ENCODE results near the gene MRPS18C.

The MRPS18C gene

DNA sequence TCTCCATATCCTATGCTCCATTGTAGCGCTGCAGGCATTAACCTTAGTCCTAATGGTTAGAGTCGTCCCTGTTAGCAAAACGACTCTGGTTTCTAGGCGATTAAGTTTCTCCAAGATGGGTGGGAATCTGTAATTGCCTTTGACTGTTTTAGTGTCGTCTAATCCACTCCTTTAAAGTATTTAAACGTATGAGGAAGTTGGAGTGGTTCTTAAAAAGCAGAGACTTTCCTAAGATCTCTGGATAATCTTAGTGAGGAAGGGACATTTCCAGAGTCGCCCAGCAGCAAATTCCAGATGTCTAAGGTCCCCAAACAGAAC lies 285 bp downstream of the MRPS18C start:
- TF ChIP-seq, protein P1, sequence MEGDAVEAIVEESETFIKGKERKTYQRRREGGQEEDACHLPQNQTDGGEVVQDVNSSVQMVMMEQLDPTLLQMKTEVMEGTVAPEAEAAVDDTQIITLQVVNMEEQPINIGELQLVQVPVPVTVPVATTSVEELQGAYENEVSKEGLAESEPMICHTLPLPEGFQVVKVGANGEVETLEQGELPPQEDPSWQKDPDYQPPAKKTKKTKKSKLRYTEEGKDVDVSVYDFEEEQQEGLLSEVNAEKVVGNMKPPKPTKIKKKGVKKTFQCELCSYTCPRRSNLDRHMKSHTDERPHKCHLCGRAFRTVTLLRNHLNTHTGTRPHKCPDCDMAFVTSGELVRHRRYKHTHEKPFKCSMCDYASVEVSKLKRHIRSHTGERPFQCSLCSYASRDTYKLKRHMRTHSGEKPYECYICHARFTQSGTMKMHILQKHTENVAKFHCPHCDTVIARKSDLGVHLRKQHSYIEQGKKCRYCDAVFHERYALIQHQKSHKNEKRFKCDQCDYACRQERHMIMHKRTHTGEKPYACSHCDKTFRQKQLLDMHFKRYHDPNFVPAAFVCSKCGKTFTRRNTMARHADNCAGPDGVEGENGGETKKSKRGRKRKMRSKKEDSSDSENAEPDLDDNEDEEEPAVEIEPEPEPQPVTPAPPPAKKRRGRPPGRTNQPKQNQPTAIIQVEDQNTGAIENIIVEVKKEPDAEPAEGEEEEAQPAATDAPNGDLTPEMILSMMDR (conservative IDR thresholded peaks at IDR 0.05; ENCODE audit: low read depth) = no peak
- DNase-seq (ENCODE audit: low spot score) = no peak
- peak overlapping the region; percentile 91 for H3K27ac ChIP-seq
- POLR2A ChIA-PET (ENCODE audit: low non-redundant PET) = interaction anchor here (0.7 kb wide), 1 partner anchor 99 kb away, joined by 3 read pairs; no protein-coding TSS in a partner anchor
- CTCF ChIA-PET = interaction anchor here (0.6 to 1.0 kb wide), 2 partner anchors 91 to 1073 kb away, joined by 3 read pairs; no protein-coding TSS in a partner anchor

DNA sequence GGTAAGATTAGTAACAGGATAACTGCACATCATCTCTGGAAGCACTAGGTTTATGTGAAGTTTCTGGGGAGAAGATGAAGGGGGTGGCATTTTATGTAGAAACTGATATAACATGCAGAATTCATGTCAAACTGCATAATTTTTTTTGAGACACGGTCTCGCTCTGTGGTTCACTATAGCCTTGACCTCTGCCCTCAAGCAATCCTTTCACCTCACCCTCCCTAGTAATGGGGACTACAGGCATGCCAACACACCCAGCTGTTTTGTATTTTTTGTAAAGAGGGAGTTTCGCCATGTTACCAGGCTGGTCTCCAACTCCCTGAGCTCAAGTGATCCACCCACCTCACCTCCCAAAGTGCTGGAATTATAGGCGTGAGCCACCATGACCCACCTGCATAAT lies 17.6 kb downstream of the MRPS18C start:
- ChIA-PET POLR2A (ENCODE audit: low non-redundant PET) (no interaction called here), CTCF (no interaction called here)
- no peak overlapping the region for H3K27ac ChIP-seq
- DNase-seq (ENCODE audit: low spot score) = no peak
- TF ChIP-seq, protein P1 (conservative IDR thresholded peaks at IDR 0.05; ENCODE audit: low read depth) = no peak

DNA sequence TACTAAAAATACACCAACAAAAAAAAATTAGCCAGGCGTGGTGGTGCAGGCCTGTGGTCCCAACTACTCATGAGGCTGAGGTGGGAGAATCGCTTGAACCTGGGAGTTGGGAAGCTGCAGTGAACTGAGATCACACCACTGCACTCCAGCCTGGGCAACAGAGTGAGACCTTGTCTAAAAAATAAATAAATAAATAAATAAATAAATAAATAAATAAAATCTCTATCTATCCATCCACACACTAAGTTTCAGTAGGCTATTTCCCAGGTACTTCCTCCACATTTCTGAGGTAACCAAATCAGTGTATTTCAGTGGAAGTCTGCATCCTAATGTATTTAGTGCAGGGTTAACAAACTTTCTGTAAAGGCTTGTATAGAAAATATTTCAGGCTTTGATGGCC lies 18.1 kb downstream of the MRPS18C start:
- POLR2A ChIA-PET (ENCODE audit: low non-redundant PET) = no interaction called here
- CTCF ChIA-PET = no interaction called here
- TF ChIP-seq, protein P1 (conservative IDR thresholded peaks at IDR 0.05; ENCODE audit: low read depth) = no peak
- no peak overlapping the region for H3K27ac ChIP-seq
- no peak for DNase-seq (ENCODE audit: low spot score)

DNA sequence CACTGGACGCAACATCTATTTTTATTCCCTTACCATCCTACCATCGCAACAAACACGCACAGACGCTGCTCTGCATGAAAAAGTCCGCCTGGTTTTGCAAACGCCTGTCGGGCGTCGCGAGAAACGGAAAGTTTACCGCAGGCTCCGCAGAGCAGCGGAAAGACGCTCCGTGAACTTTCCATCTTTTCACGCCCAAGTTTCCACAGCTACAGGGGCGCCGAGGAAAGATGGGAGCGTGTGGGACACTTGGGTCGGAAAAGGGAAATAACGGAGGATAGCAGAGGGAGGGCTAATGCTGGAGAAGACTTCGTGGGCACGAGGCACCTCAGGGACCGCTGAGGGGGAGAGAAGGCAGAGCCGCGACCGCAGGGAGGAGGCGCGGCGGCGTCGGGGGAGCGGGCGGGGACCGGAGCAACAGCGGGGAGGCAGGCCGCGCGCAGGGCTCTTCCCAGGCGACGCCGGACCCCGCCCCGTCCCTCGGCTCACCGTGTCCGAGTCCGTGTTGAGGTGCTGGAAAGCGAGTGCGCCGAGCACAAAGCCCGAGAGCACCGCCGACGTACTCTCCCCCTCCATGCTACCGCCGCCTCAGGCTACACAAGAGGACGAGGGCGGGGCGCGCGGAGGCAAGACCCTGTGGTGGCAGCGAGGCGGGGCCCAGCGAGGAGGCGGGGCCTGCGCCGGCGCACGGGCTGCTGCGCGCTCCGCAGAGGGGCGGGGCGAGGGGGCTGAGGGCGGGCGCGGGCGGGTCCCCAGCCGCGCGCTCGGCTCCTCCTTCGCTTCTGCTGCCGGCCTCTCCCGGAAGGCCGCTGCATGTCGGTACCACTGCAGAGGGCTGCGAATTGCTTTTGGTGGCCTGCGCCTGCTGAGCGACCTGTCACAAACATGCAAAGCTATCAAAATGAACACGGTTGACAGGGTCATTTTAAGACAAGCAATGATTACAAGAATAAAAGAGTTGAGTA lies 28.9 kb downstream of the MRPS18C start, which contains the start of gene ABRAXAS1:
TSS of gene ABRAXAS1 (minus strand) at position 601 of the 962 bp plus-strand sequence. CDS start at position 573, 28 bp downstream.
- ChIA-PET POLR2A (ENCODE audit: low non-redundant PET) (no interaction called here), CTCF (interaction anchor here (0.7 kb wide), 2 partner anchors 160 to 781 kb away, joined by 3 to 4 read pairs; no protein-coding TSS in a partner anchor)
- H3K27ac ChIP-seq = peak within 1 kb of the TSS; percentile 93
- DNase-seq (ENCODE audit: low spot score) = peak; percentile 94
- TF ChIP-seq, protein P1 (conservative IDR thresholded peaks at IDR 0.05; ENCODE audit: low read depth) = no peak

DNA sequence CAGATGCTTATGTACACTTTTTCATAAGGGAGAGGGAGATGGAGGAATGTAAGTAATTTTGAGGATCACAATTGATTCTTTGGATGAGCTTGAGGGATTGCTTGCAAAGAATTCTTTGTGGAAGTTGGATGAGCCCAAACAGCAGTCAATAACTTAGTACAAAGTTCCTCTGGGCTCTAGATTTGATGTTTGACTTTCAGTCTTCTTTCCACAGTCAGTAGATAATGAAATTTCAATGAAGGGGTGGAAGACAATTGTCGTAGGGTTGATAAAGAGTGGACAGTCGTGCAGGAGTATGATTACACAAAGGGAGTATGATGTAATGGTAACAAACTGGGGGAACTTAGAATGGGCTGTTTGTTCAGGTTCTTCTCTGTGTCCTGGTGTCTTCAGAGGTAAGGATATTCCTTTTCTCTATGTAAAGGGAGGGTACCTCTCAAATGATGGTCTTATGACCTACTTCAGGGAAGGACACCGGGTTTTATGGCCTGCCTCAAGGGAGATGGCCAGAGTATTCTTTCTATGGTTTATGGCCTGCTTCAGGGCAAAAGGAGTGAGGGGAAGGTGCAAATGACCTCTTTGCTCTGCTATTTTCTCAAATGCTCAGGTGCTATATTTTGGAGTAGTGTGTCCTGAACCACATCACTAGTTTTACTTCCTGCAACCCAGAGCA lies 30.7 kb downstream of the MRPS18C start:
- ChIA-PET CTCF (interaction anchor here (0.5 to 0.6 kb wide), 2 partner anchors 22 to 112 kb away, joined by 3 to 4 read pairs; no protein-coding TSS in a partner anchor), POLR2A (ENCODE audit: low non-redundant PET) (no interaction called here)
- no peak overlapping the region for H3K27ac ChIP-seq
- TF ChIP-seq, protein P1 (conservative IDR thresholded peaks at IDR 0.05; ENCODE audit: low read depth) = no peak
- DNase-seq (ENCODE audit: low spot score) = no peak

DNA sequence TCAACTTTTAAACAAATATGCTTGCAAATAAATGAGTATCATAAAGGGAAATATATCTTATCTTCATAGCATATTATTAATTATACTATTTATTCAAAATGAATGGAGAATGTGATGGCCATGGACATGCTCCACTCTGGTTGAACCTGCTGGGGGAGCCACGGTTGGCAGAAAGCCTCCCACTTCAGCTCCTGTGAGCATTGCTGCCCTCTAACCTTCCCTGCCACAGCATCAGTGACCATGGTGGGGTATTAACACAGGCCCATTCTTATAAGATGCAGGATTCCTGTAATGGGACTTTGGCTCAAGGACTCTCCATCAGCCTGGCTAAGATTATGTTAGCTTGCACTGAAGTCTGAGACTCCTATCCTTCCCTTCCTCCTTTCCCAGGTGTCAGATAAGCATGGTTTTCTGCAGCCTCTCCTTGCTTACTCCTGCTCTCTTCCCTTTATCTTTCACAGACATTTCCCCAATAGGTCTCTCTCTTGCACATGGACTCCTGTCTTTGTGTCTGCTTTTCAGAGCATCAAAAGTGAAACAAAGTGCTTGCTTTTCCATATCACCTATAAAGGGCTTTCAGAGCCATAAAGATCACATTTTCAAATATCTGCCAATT lies 34.0 kb downstream of the MRPS18C start:
- POLR2A ChIA-PET (ENCODE audit: low non-redundant PET) = no interaction called here
- H3K27ac ChIP-seq = no peak overlapping the region
- TF ChIP-seq, protein P1 (conservative IDR thresholded peaks at IDR 0.05; ENCODE audit: low read depth) = no peak
- no peak for DNase-seq (ENCODE audit: low spot score)
- CTCF ChIA-PET = interaction anchor here (0.6 to 2.1 kb wide), 2 partner anchors 8 to 150 kb away, joined by 3 to 8 read pairs; no protein-coding TSS in a partner anchor

Measured in RWPE1 (cell line).